GM19193 (cell line): Measurements from ENCODE around the gene ABCC5.

Experiments
- POLR2A ChIP-seq: IDR thresholded peaks from 4 replicates; pipeline ENCODE4 v1.6.1; 2011; ENCODE audit not compliant: insufficient read depth, insufficient read length; ENCODE audit errors: extremely low read depth

ABCC5 gene

GRCh38 chr3:183987000-183987600 lies 30.6 kb downstream of the ABCC5 start:
- no peak for TF ChIP-seq POLR2A

GRCh38 chr3:183984749-183985729 lies 32.6 kb downstream of the ABCC5 start:
- no peak for TF ChIP-seq POLR2A

GRCh38 chr3:183984127-183984740 lies 33.5 kb downstream of the ABCC5 start:
- TF ChIP-seq POLR2A = no peak

- no peak for TF ChIP-seq POLR2A
Observed at GRCh38 chr3:183981990-183982644, 35.6 kb downstream of the ABCC5 start.

GRCh38 chr3:183980403-183980802 lies 37.3 kb downstream of the ABCC5 start:
- no peak for TF ChIP-seq POLR2A

GRCh38 chr3:183975981-183976662 lies 41.6 kb downstream of the ABCC5 start:
- no peak for TF ChIP-seq POLR2A

- TF ChIP-seq POLR2A = no peak
Observed at GRCh38 chr3:183968666-183969245, 48.9 kb downstream of the ABCC5 start.

GRCh38 chr3:183967693-183968092 lies 50.0 kb downstream of the ABCC5 start:
- no peak for TF ChIP-seq POLR2A

GRCh38 chr3:183966361-183966791 lies 51.3 kb downstream of the ABCC5 start:
- no peak for TF ChIP-seq POLR2A

GRCh38 chr3:183962807-183963206 lies 54.9 kb downstream of the ABCC5 start:
- no peak for TF ChIP-seq POLR2A

GRCh38 chr3:183959214-183959613 lies 58.5 kb downstream of the ABCC5 start:
- no peak for TF ChIP-seq POLR2A

- no peak for TF ChIP-seq POLR2A
Observed at GRCh38 chr3:183958775-183959174, 58.9 kb downstream of the ABCC5 start.

GRCh38 chr3:183958226-183958625 lies 59.5 kb downstream of the ABCC5 start:
- TF ChIP-seq POLR2A = no peak

GRCh38 chr3:183954875-183955274 lies 62.8 kb downstream of the ABCC5 start:
- no peak for TF ChIP-seq POLR2A
